ENCODE measurements around the gene CHFR.
"Not testable (repeated sequence)": the region's sequence is repeated elsewhere in the genome, so short reads cannot be mapped to it uniquely, and the experiment has no call there.

CHFR gene

GRCh38 chr12:132874620-132875019, 12.8 kb downstream of the CHFR start:
- not testable (repeated sequence) for DNase-seq (ENCODE audit: low spot score)

DNA sequence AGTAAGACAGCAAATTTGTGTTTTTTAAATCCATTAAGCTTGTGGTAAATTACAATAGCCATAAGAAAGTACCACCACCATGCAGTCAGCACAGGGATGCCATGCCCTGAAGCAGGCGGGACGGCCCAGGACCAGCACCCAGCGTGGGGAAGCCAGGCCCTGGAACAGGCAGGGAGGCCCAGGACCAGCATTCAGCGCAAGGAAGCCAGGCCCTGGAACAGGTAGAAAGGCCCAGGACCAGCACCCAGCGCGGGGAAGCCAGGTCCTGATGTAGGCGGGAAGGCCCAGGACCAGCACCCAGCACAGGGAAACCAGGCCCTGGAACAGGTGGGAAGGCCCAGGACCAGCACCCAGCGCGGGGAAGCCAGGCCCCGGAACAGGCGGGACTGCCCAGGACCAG, 13.2 kb downstream of the CHFR start:
- DNase-seq (ENCODE audit: low spot score) = no peak

DNA sequence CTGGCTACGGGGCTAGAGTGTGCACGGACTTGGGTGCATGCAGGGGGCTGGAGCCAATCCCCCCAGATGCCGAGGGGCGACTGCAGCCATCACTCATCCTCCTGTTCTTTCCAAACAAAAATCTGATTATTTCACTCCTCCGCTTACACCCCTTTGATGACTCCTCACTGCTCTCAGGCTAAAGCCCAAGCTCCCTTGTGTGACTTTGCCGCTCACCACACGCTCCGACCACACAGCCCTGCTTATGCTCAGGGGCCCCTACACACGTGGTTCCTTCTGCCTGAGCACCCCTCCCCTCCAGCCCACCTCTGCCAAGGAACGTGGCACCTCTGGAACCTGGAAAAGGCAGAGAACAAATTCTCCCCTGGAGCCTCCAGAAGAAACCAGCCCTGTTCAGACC, 13.7 kb downstream of the CHFR start:
- DNase-seq (ENCODE audit: low spot score) = no peak

GRCh38 chr12:132872975-132873421, 14.4 kb downstream of the CHFR start:
- DNase-seq (ENCODE audit: low spot score) = no peak

DNA sequence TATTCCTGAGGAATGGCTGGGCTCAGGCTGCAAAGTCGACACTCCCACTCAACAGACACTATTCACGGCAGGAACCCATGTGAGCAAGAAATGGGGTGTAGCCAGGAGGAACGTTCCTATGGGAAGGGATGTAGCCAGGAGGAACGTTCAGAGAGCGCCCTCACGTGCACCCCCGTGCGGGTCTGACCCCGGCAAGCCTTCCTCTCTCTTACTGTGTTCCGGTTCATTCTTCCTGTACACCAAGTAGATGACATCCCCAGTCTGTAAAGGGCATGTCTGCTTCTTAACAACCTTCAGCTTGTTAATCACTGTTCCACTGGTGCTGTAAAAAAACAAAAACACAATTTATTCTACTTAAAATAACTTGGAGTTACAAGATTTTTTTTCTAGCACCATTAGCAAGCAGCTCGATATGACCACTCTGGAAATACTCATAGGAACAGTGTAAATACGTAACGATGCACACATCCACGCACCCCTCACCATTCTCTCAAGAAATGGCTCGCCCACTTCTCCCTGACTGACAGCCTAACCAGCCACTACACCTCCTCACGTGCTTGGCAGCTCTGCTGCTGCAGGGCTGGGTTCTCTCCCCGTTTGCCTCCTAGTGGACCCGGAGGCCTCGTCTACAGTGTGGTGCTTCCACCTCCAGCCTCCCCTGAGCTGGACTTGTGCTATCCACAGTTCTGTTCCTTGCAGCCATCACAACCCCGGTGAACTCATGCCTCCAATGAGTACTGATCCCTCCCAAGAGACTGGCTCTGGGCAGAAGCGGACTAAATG, 15.1 kb downstream of the CHFR start:
- DNase-seq (ENCODE audit: low spot score) = no peak

GRCh38 chr12:132869551-132869950, 17.9 kb downstream of the CHFR start:
- no peak for DNase-seq (ENCODE audit: low spot score)

- no peak for DNase-seq (ENCODE audit: low spot score)
These were observed 21.1 kb downstream of the CHFR start for GRCh38 chr12:132866251-132866828.

GRCh38 chr12:132861558-132861957, 25.8 kb downstream of the CHFR start:
- DNase-seq (ENCODE audit: low spot score) = no peak

GRCh38 chr12:132858718-132859266, 28.6 kb downstream of the CHFR start:
- DNase-seq (ENCODE audit: low spot score) = no peak

GRCh38 chr12:132857019-132857418, 30.4 kb downstream of the CHFR start:
- not testable (repeated sequence) for DNase-seq (ENCODE audit: low spot score)

DNA sequence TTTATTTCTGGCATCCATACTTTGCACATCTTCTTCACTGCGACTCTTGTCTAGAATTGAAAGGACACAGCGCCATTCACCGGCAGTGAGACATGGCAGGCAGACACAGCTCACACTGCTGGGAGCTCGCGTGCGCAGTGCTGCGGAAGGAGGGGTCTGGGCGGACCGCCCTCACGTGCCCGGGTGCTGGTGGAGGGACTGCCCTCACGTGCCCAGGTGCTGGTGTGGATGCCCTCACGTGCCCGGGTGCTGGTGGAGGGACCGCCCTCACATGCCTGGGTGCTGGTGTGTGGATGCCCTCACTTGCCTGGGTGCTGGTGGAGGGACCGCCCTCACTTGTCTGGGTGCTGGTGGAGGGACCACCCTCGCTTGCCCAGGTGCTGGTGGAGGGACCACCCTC, 30.8 kb downstream of the CHFR start:
- no peak for DNase-seq (ENCODE audit: low spot score)

DNA sequence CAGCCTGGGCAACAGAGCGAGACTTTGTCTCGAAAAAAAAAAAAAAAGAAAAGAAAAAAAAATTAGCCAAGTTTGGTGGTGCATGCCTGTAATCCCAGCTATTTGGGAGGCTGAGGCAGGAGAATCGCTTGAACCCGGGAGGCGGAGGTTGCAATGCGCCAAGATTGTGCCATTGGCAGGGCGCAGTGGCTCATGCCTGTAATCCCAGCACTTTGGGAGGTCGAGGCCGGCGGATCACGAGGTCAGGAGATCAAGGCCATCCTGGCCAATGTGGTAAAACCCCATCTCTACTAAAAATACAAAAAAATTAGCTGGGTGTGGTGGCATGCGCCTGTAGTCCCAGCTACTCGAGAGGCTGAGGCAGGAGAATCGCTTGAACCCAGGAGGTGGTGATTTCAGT, 32.2 kb downstream of the CHFR start:
- DNase-seq (ENCODE audit: low spot score) = not testable (repeated sequence)

- DNase-seq (ENCODE audit: low spot score) = no peak
These were observed 33.9 kb downstream of the CHFR start for GRCh38 chr12:132853285-132854092.

GRCh38 chr12:132852496-132852895, 34.9 kb downstream of the CHFR start:
- DNase-seq (ENCODE audit: low spot score) = no peak

GRCh38 chr12:132851465-132851864, 35.9 kb downstream of the CHFR start:
- no peak for DNase-seq (ENCODE audit: low spot score)

DNA sequence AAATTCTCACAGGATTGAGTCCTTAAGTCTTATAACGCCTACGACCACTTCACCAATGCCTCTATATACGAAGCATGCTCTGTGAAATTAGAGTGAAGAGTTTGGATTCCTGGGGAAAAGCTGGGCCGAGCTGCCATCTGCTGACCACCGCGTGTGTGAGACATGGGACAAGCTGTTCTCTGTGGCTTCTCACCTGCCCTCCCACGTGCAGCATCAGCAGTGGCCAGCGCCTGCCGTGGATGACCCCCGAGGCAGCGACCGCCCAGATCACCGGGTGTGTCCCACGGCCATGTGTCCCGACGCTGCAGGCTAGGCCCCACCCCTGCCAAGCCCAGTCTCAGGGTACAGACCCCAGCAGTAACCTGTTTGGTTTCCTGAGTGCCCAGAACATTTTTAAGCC, 37.1 kb downstream of the CHFR start:
- DNase-seq (ENCODE audit: low spot score) = no peak

DNA sequence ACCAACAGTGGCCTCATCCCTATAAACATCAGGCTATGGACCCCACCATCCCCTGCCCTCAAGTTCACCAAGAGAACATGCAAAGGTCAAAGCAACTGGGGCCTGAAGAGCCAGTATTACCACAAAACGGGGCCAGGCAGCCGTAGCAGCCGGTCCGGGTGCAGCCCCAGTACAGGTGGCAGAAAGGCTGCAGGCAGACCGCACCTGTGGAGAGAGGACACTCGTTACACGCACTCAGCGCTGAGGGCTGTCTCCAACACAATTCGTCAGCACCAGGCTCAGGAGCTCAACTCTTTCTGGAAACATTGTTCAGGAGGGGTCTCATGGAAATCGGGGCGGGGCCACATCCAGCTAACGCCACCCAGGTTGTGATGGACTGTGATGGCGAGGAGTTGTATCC, 38.9 kb downstream of the CHFR start:
- DNase-seq (ENCODE audit: low spot score) = no peak

- no peak for DNase-seq (ENCODE audit: low spot score)
These were observed 39.7 kb downstream of the CHFR start for GRCh38 chr12:132847363-132848356.

DNA sequence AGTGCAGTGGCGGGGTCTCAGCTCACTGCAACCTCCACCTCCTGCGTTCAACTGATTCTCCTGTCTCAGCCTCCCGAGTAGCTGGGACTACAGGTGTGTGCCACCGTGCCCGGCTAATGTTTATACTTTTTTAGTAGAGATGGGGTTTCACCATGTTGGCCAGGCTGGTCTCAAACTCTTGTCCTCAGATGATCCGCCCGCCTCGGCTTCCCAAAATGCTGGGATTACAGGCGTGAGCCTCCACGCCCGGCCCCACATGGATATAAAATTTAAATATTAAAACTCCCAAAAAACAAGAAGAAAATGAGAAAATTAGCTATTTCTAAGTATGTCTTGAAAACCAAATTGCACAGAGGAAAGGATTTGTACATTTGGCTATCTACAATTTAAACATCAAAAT, 42.7 kb downstream of the CHFR start:
- DNase-seq (ENCODE audit: low spot score) = not testable (repeated sequence)

- no peak for DNase-seq (ENCODE audit: low spot score)
These were observed 44.9 kb downstream of the CHFR start for GRCh38 chr12:132842449-132843045.

- DNase-seq (ENCODE audit: low spot score) = no peak
These were observed 46.3 kb downstream of the CHFR start for GRCh38 chr12:132841151-132841550.

Data from GM03348 (cell line).